ENCODE data around the gene PRR12.
A peak's percentile ranks its signal among the peaks of the same experiment; 100 is the strongest.

The PRR12 gene

GRCh38 chr19:49665351-49666119, 74.6 kb downstream of the PRR12 start, which contains the start of the genes BCL2L12 and IRF3:
BCL2L12 (plus strand) TSS chr19:49665933; CDS start chr19:49666693, 760 bp downstream.
IRF3 (minus strand) TSS chr19:49665857; CDS start chr19:49664838, 1,019 bp downstream.
- peak; percentile 97 to 99 for DNase-seq (ENCODE audit: low read depth in 2 of 2, low spot score in 1 of 2)

GRCh38 chr19:49666120-49666444, 75.1 kb downstream of the PRR12 start:
- no peak for DNase-seq (ENCODE audit: low read depth in 2 of 2, low spot score in 1 of 2)

- no peak for DNase-seq (ENCODE audit: low read depth in 2 of 2, low spot score in 1 of 2)
Observed at GRCh38 chr19:49667473-49667872, 76.5 kb downstream of the PRR12 start.

- no peak for DNase-seq (ENCODE audit: low read depth in 2 of 2, low spot score in 1 of 2)
Observed at GRCh38 chr19:49669516-49669915, 78.5 kb downstream of the PRR12 start.

- peak; percentile 48 to 63 for DNase-seq (ENCODE audit: low read depth in 2 of 2, low spot score in 1 of 2)
Observed at GRCh38 chr19:49672131-49672919, 81.3 kb downstream of the PRR12 start.

Measured in stimulated activated CD8-positive, alpha-beta memory T cell treated with anti-CD3 and anti-CD28 coated beads, Interleukin-4, amount 100 ng/mL, for 4 hours (primary cell).